SJSA1 (cell line): Measurements from ENCODE around the gene TRIM27. TPM values are rescaled to one million over a fixed set of nuclear protein-coding genes. Genes with fewer than 3 reads are reported as not detected.
"Not testable (repeated sequence)": the region's sequence is repeated elsewhere in the genome, so short reads cannot be mapped to it uniquely, and the experiment has no call there.

Experiments used
- DNase-seq, 2 experiments: peaks; one replicate each; pipeline ENCODE4 v3.0.0-alpha.2; 2015 to 2020; ENCODE audit warnings: low spot score in 2 of 2, low read depth in 1 of 2
- H3K27ac ChIP-seq: fragments of 250-450 bp; sonication (Bioruptor Pico); 2 replicates; pipeline ENCODE4 v1.5.1; 2020; ENCODE audit warnings: mild to moderate bottlenecking, moderate library complexity
- H3K27me3 ChIP-seq: fragments of 250-450 bp; sonication (Bioruptor Pico); replicated peaks from 2 replicates; pipeline ENCODE4 v1.5.1; 2020; ENCODE audit warnings: mild to moderate bottlenecking, moderate library complexity
- H3K36me3 ChIP-seq: fragments of 250-450 bp; sonication (Bioruptor Pico); 2 replicates; pipeline ENCODE4 v1.5.1; 2020; ENCODE audit warnings: mild to moderate bottlenecking
- H3K4me1 ChIP-seq: fragments of 250-450 bp; sonication (Bioruptor Pico); replicated peaks from 2 replicates; pipeline ENCODE4 v1.6.1; 2021; ENCODE audit warnings: mild to moderate bottlenecking
- H3K4me3 ChIP-seq: fragments of 250-450 bp; sonication (Bioruptor Pico); 2 replicates; pipeline ENCODE4 v1.5.1; 2020; ENCODE audit warnings: mild to moderate bottlenecking
- H3K9me3 ChIP-seq: fragments of 250-450 bp; sonication (Bioruptor Pico); replicated peaks from 2 replicates; pipeline ENCODE4 v1.5.1; 2020; ENCODE audit warnings: mild to moderate bottlenecking
- total RNA-seq: library from RNA; depleted of rRNA; stranded (reverse); fragments of >200 nt; shearing (Covaris generic); gene quantifications from 2 replicates; pipeline ENCODE4 v1.2.3, GENCODE V29; 2014

Gene TRIM27
- total RNA-seq, 1 experiment from 2014 or later = 61.4 TPM

- DNase-seq, H3K4me1 ChIP-seq, H3K27ac ChIP-seq, H3K27me3 ChIP-seq, H3K4me3 ChIP-seq, H3K9me3 ChIP-seq, H3K36me3 ChIP-seq: not testable (repeated sequence)
Measured at GRCh38 chr6:28929339-28929738, 5.6 kb upstream of the TRIM27 start.

- Histone ChIP-seq H3K36me3 (peaks cover 9% of the 10 kb centered on the region), H3K4me3 (no peak overlapping the region), H3K4me1 (peaks cover 3% of the 10 kb centered on the region; the same call in 1 of the 2 replicates), H3K27me3 (no peaks in the 10 kb centered on the region), H3K27ac (no peak overlapping the region), H3K9me3 (no peaks in the 10 kb centered on the region)
- DNase-seq = no peak
Measured at GRCh38 chr6:28927846-28928245, 4.1 kb upstream of the TRIM27 start.

DNA sequence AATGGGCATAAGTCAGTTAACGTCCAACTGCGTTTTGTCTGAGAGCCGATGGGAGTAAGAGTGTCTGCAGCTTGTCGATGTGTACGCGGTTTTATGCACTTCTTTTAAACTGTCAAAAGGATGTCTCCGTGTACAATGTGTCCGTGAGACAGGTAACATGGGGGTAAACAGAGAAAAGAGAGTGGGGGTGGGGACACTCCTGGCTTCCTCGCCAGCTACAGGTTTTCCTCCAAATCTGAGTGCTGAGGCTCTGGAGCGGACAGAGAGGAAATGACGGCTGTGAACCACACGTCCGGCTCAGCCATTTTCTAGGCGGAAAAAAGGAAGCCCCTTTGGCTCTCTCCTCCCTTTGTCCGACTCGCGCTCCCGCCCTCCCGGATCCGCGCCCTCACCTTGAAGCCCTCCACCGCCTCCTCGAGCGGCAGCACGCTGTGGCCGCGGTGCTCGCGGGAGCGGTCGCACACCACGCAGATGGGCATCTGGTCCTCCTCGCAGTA lies 916 bp downstream of the TRIM27 start:
- Histone ChIP-seq H3K36me3 (peaks cover 53% of the 10 kb centered on the region), H3K27ac (peak overlapping the region; percentile 55), H3K4me1 (peaks cover 10% of the 10 kb centered on the region), H3K4me3 (peak overlapping the region; percentile 82), H3K27me3 (no peaks in the 10 kb centered on the region), H3K9me3 (no peaks in the 10 kb centered on the region)
- DNase-seq = peak in 1 of 2 experiments; percentile 48

DNA sequence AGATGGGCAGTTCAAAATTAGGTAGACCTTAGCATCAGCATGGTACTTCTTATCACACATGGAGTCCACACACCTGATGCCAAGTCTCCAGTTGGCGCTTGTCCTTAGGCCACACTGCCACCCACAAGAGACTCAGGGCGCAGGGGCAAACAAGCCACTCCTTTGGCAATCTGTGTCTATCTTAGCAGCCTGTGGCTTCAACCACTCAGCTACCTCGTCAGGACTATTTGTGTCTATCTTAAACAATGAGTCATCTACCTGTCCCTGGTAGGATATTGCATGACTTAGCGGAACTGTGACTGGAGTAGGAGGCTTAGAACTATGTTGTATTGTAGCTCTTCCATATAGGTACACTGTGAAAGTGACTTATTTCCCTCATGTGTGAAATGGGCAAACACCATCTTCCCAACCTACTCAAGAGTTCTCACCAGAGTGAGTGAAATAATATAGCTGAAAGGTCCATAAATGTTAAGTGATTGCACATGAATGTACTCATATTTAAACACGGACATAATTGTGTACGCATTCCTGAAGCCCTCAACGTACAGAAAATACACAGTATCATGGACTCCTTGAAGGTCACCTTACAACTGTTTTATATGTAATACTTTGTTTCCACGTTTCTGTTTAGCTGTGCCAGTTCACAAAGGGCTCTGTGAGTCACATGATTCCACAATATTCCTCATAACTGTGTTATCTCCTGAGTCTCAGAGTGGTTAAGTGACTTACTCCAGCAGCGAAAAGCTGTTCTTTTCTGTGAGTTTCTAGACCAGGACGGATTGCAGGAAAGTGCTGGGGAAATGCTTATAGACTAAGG lies 1.6 kb downstream of the TRIM27 start:
- Histone ChIP-seq H3K4me1 (peaks cover 10% of the 10 kb centered on the region), H3K36me3 (peaks cover 60% of the 10 kb centered on the region), H3K4me3 (peak overlapping the region; percentile 82), H3K27ac (peak overlapping the region; percentile 55), H3K27me3 (no peaks in the 10 kb centered on the region), H3K9me3 (no peaks in the 10 kb centered on the region)
- DNase-seq = peak in 1 of 2 experiments; percentile 11

DNA sequence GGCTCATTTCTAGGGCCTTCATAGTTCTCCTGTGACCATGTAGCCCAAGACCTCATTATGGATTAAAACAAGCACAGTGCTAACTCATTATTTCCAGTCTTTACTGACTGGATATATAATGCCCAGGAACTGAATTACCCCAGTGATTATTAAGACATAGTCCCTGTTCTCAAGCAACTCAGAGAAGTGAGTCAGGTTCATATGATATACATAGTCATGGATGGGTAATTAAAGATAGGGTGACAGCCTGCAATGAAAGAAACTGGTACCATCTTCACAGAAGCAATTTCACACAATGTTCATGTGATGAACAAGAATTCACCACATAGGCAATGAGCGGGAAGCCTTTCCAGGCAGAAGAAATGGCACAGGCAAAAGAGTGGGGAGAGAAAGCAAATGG lies 3.5 kb downstream of the TRIM27 start:
- Histone ChIP-seq H3K9me3 (no peaks in the 10 kb centered on the region), H3K36me3 (peaks cover 78% of the 10 kb centered on the region), H3K27ac (no peak overlapping the region), H3K27me3 (no peaks in the 10 kb centered on the region), H3K4me1 (peaks cover 10% of the 10 kb centered on the region), H3K4me3 (no peak overlapping the region)
- DNase-seq = no peak

DNA sequence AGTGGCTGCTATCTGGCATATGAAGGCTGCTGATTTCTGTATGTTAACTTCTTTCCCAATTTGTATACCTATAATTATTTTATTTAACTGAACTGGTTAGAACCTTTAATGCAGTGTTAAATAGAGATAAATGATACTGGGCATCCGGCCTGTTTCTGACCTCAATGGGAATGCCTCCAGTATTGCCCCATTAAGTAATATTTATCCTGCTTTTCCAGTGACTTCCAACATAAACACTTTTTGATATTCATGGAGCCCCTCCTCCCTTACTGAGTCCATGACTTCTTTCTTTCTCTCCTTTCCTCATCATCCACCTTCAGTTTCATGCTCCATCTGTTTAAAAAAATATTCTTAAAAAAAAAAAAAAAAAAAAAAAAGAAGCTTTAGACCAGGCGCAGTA lies 8.8 kb downstream of the TRIM27 start:
- H3K4me3 ChIP-seq = no peak overlapping the region
- H3K27me3 ChIP-seq = no peaks in the 10 kb centered on the region
- H3K4me1 ChIP-seq = no peaks in the 10 kb centered on the region
- peaks cover 90% of the 10 kb centered on the region for H3K36me3 ChIP-seq
- H3K27ac ChIP-seq = no peak overlapping the region
- no peaks in the 10 kb centered on the region for H3K9me3 ChIP-seq
- DNase-seq = no peak

DNA sequence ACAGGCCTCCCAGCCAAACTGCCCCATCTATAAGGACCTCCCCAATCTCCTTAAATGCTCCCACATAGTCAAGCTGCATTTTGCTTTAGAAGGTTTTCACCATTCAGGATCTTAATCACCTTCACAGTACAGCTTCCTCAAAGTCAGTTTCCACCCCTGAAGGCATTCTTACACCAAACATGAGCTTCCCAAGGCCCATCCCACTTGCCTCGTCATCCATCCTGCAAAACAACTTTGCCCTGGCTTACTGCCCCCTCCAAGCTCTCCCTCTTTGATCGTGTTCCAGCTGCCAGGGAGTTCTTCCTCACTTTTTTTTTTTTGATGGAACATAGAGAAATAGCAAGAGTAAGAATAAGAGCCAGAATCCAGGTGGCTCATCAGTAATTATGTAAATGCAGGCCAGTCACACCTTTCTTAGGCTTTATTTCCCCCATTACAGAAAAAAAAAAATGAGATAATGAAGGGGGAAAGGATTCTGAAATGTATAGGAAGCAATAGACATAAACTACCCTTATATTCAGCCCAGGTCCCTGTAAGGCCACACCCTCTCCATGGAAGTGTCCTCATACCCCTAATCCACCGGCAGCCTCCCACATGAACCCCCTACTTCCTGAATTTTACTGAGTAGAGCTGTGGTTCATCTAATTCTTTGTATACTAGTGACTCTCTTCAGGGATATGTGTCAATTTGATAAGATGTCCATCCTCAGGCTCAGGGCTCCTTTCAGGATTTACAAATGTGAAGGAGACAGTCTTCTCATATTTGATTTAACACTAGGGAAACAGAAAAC lies 12.7 kb downstream of the TRIM27 start:
- no peak for DNase-seq
- Histone ChIP-seq H3K4me3 (no peak overlapping the region), H3K4me1 (peaks cover 10% of the 10 kb centered on the region), H3K9me3 (no peaks in the 10 kb centered on the region), H3K36me3 (peaks cover 91% of the 10 kb centered on the region), H3K27me3 (no peaks in the 10 kb centered on the region), H3K27ac (no peak overlapping the region)

DNA sequence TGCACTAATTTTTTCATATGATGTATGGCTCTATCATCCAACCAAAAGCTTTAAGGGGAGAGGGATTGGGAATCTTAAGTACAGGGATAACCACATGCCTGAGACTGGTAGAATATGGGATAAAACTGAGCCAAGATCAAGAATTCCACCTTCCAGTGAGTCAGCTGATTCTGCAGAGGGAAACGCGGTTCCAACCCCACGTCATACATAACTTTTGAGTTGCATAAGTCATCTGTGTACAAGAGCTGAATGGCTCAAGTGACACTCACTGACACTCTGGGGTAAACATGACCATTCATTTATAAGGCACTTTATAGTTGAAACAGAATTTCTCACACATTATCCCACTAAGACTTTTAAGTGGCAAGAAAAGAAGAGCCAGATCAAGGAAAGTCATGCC lies 16.4 kb downstream of the TRIM27 start:
- H3K27me3 ChIP-seq = no peaks in the 10 kb centered on the region
- peaks cover 96% of the 10 kb centered on the region for H3K36me3 ChIP-seq
- DNase-seq = peak in 1 of 2 experiments; percentile 24
- H3K27ac ChIP-seq = peak overlapping the region; percentile 24; the same call in 1 of the 2 replicates
- H3K4me3 ChIP-seq = no peak overlapping the region
- H3K4me1 ChIP-seq = peaks cover 10% of the 10 kb centered on the region
- H3K9me3 ChIP-seq = no peaks in the 10 kb centered on the region; the same call in 1 of the 2 replicates

DNA sequence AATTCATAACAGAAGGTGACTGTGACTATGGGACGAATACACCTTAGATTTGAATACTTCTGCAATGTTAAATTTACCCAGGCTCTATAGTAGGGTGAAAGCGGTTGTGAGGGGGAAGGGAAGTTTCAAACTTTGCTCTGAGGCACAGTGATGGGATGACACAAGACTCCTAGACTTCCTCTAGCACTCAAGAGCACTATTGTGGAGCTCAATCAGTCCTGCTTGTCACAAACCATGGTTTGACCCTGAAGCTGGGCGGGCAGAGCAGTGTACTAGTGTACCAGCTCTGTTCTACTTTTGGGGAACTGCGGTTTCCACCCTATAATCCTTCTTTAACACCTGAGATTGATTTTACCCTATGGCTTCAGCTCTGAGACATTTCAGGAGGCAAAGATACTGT lies 17.1 kb downstream of the TRIM27 start:
- Histone ChIP-seq H3K27me3 (no peaks in the 10 kb centered on the region), H3K9me3 (no peaks in the 10 kb centered on the region; the same call in 1 of the 2 replicates), H3K36me3 (peaks cover 96% of the 10 kb centered on the region), H3K4me3 (no peak overlapping the region), H3K4me1 (peaks cover 10% of the 10 kb centered on the region), H3K27ac (0 out of 2 replicates have a peak overlapping the region, but pooled peaks have one; percentile 24)
- no peak for DNase-seq

- no peak overlapping the region for H3K4me3 ChIP-seq
- H3K27me3 ChIP-seq = no peaks in the 10 kb centered on the region
- no peak for DNase-seq
- peaks cover 76% of the 10 kb centered on the region for H3K36me3 ChIP-seq
- peaks cover 10% of the 10 kb centered on the region for H3K4me1 ChIP-seq
- H3K27ac ChIP-seq = no peak overlapping the region
- no peaks in the 10 kb centered on the region; the same call in 1 of the 2 replicates for H3K9me3 ChIP-seq
Measured at GRCh38 chr6:28903686-28904085, 20.1 kb downstream of the TRIM27 start.

- Histone ChIP-seq H3K27me3 (no peaks in the 10 kb centered on the region), H3K4me3 (no peak overlapping the region), H3K27ac (no peak overlapping the region), H3K36me3 (peaks cover 59% of the 10 kb centered on the region), H3K9me3 (no peaks in the 10 kb centered on the region; the same call in 1 of the 2 replicates), H3K4me1 (no peaks in the 10 kb centered on the region; the same call in 1 of the 2 replicates)
- DNase-seq = no peak
Measured at GRCh38 chr6:28901831-28902230, 22.0 kb downstream of the TRIM27 start.

- Histone ChIP-seq H3K27ac (no peak overlapping the region), H3K27me3 (no peaks in the 10 kb centered on the region), H3K4me3 (no peak overlapping the region), H3K36me3 (peaks cover 50% of the 10 kb centered on the region), H3K4me1 (no peaks in the 10 kb centered on the region), H3K9me3 (no peaks in the 10 kb centered on the region; the same call in 1 of the 2 replicates)
- DNase-seq = no peak
Measured at GRCh38 chr6:28900577-28901256, 23.1 kb downstream of the TRIM27 start.

DNA sequence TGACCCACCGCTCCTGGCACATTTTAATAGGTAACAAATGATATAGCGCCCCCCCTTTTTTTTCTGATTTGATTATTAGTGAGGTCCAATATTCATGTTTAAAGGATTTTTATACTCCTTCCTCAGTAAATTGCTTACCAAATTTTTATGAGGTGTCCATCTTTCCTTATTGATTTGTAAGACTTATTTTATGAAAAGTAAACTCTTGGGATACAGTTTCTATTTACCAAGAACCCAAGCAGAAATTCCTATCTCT lies 25.1 kb downstream of the TRIM27 start:
- Histone ChIP-seq H3K27ac (no peak overlapping the region), H3K4me1 (no peaks in the 10 kb centered on the region)

More for the DNA sequence above, 25.1 kb downstream of the TRIM27 start:
- Histone ChIP-seq H3K9me3 (no peaks in the 10 kb centered on the region), H3K36me3 (peaks cover 30% of the 10 kb centered on the region), H3K27me3 (no peaks in the 10 kb centered on the region), H3K4me3 (no peak overlapping the region)
- DNase-seq = no peak
